ENCODE data around the gene EIF1. TPM values are rescaled to one million over a fixed set of nuclear protein-coding genes. Genes with fewer than 3 reads are reported as not detected.

The EIF1 gene
- total and polyA plus RNA-seq, 2 experiments from 2014 or later, result 272 to 603 TPM

- TF ChIP-seq REST (IDR thresholded peaks at IDR 0.05; ENCODE audit: unreplicated experiment), result no peak
- no peak for TF ChIP-seq STAT1 (IDR thresholded peaks at IDR 0.05; ENCODE audit: unreplicated experiment)
- TF ChIP-seq CREB1 (CRISPR knock-in tag; IDR thresholded peaks at IDR 0.05; ENCODE audit: low read depth), result no peak
- no peak for TF ChIP-seq JUNB (IDR thresholded peaks at IDR 0.05; ENCODE audit: unreplicated experiment)
- no peak for TF ChIP-seq EZH2 (IDR thresholded peaks at IDR 0.05; ENCODE audit: low read depth, unreplicated experiment)
- TF ChIP-seq, protein P1, sequence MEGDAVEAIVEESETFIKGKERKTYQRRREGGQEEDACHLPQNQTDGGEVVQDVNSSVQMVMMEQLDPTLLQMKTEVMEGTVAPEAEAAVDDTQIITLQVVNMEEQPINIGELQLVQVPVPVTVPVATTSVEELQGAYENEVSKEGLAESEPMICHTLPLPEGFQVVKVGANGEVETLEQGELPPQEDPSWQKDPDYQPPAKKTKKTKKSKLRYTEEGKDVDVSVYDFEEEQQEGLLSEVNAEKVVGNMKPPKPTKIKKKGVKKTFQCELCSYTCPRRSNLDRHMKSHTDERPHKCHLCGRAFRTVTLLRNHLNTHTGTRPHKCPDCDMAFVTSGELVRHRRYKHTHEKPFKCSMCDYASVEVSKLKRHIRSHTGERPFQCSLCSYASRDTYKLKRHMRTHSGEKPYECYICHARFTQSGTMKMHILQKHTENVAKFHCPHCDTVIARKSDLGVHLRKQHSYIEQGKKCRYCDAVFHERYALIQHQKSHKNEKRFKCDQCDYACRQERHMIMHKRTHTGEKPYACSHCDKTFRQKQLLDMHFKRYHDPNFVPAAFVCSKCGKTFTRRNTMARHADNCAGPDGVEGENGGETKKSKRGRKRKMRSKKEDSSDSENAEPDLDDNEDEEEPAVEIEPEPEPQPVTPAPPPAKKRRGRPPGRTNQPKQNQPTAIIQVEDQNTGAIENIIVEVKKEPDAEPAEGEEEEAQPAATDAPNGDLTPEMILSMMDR (conservative IDR thresholded peaks at IDR 0.05; ENCODE audit: low read depth in 2 of 2), result no peak
- no peak for TF ChIP-seq NANOG (IDR thresholded peaks at IDR 0.05; ENCODE audit: borderline replicate concordance)
Measured at GRCh38 chr17:41734949-41735313, 46.2 kb downstream of the EIF1 start (continued).

- Histone ChIP-seq H3K9me2 (ENCODE audit: insufficient read depth) (no peaks in the 10 kb centered on the region), H3K4me2 (no peak overlapping the region), H3F3A (replicated peaks; ENCODE audit: low read depth) (no peaks in the 10 kb centered on the region), H3K27me3 (ENCODE audit: insufficient read depth) (peaks cover 68% of the 10 kb centered on the region), H3K27ac (ENCODE audit: low read depth) (no peak overlapping the region), H3K79me2 (replicated peaks; ENCODE audit: insufficient read depth) (no peaks in the 10 kb centered on the region), H4K20me1 (replicated peaks; ENCODE audit: insufficient read depth) (no peaks in the 10 kb centered on the region), H2AFZ (no peak overlapping the region), H3K4me3 (no peak overlapping the region), H3K36me3 (ENCODE audit: insufficient read depth) (no peaks in the 10 kb centered on the region), H3K4me1 (ENCODE audit: insufficient read depth) (peaks cover 17% of the 10 kb centered on the region)
- DNase-seq (ENCODE audit: low spot score) (no peak), ATAC-seq (no peak)
- Mint-ChIP-seq H3K36me3 (ENCODE audit: low read depth) (no peaks in the 10 kb centered on the region; the same call in 2 of the 3 replicates), H3K27ac (no peak overlapping the region), H3K4me1 (peaks cover 21% of the 10 kb centered on the region), H3K27me3 (ENCODE audit: insufficient read depth, low read depth, poor library complexity) (peaks cover 63% of the 10 kb centered on the region), H3K9me3 (no peaks in the 10 kb centered on the region), H3K4me3 (peak overlapping the region; percentile 11; the same call in 1 of the 3 replicates)
- no peak for TF ChIP-seq NANOG (IDR thresholded peaks at IDR 0.05; ENCODE audit: borderline replicate concordance)
- TF ChIP-seq, protein P2, sequence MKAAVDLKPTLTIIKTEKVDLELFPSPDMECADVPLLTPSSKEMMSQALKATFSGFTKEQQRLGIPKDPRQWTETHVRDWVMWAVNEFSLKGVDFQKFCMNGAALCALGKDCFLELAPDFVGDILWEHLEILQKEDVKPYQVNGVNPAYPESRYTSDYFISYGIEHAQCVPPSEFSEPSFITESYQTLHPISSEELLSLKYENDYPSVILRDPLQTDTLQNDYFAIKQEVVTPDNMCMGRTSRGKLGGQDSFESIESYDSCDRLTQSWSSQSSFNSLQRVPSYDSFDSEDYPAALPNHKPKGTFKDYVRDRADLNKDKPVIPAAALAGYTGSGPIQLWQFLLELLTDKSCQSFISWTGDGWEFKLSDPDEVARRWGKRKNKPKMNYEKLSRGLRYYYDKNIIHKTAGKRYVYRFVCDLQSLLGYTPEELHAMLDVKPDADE (IDR thresholded peaks at IDR 0.05), result no peak
- no peak for TF ChIP-seq EZH2 (IDR thresholded peaks at IDR 0.05; ENCODE audit: low read depth, unreplicated experiment)
- no peak for TF ChIP-seq ZNF331 (CRISPR knock-in tag; IDR thresholded peaks at IDR 0.05; ENCODE audit: low read depth)
- TF ChIP-seq JUNB (IDR thresholded peaks at IDR 0.05; ENCODE audit: unreplicated experiment), result no peak
- no peak for TF ChIP-seq STAT1 (IDR thresholded peaks at IDR 0.05; ENCODE audit: unreplicated experiment)
- TF ChIP-seq REST (IDR thresholded peaks at IDR 0.05; ENCODE audit: unreplicated experiment), result no peak
Measured at GRCh38 chr17:41735744-41736143, 47.1 kb downstream of the EIF1 start.

All from GM23338 (cell line).